Activated gamma-delta T cell treated with anti-CD3 and anti-CD28 coated beads, Interleukin-2, amount 50 U/mL, for 16 hours (primary cell): ENCODE results near the gene RRH.
A peak's percentile ranks its signal among the peaks of the same experiment; 100 is the strongest.
"Not testable (repeated sequence)": the region's sequence is repeated elsewhere in the genome, so short reads cannot be mapped to it uniquely, and the experiment has no call there.

Experiments used
- DNase-seq: peaks from one replicate; pipeline ENCODE4 v3.0.0-alpha.2; 2020; ENCODE audit warnings: low read depth

Gene RRH

GRCh38 chr4:109827672-109828071, at the start of gene RRH:
Gene RRH (plus strand): TSS chr4:109827972. CDS start chr4:109828028, 56 bp downstream.
- DNase-seq, result no peak

GRCh38 chr4:109782092-109782491, 45.7 kb upstream of the RRH start:
- DNase-seq, result not testable (repeated sequence)

GRCh38 chr4:109786846-109787245, 40.9 kb upstream of the RRH start:
- no peak for DNase-seq

- no peak for DNase-seq
Observed at GRCh38 chr4:109787807-109788206, 40.0 kb upstream of the RRH start.

- no peak for DNase-seq
Observed at GRCh38 chr4:109795059-109795458, 32.7 kb upstream of the RRH start.

GRCh38 chr4:109798866-109799265, 28.9 kb upstream of the RRH start:
- DNase-seq, result no peak

GRCh38 chr4:109801099-109801789, 26.5 kb upstream of the RRH start:
- no peak for DNase-seq

- DNase-seq, result no peak
Observed at GRCh38 chr4:109801895-109802319, 25.9 kb upstream of the RRH start, which contains the start of gene CFI. Gene CFI (minus strand): TSS chr4:109801999. CDS start chr4:109801971, 28 bp downstream.

GRCh38 chr4:109803924-109804571, 23.7 kb upstream of the RRH start:
- DNase-seq, result no peak

- no peak for DNase-seq
Observed at GRCh38 chr4:109809655-109810054, 18.1 kb upstream of the RRH start.

- no peak for DNase-seq
Observed at GRCh38 chr4:109810552-109811387, 17.0 kb upstream of the RRH start.

- DNase-seq, result no peak
Observed at GRCh38 chr4:109811707-109812106, 16.1 kb upstream of the RRH start.

- peak; percentile 76 for DNase-seq
Observed at GRCh38 chr4:109815151-109816081, 12.4 kb upstream of the RRH start, which contains the start of gene GAR1. Gene GAR1 (plus strand): TSS chr4:109815762. CDS start chr4:109816165, 403 bp downstream.

GRCh38 chr4:109816082-109816442, 11.7 kb upstream of the RRH start:
- DNase-seq, result peak; percentile 16

- no peak for DNase-seq
Observed at GRCh38 chr4:109816894-109817293, 10.9 kb upstream of the RRH start.

- DNase-seq, result no peak
Observed at GRCh38 chr4:109818268-109818667, 9.5 kb upstream of the RRH start.

GRCh38 chr4:109820563-109820962, 7.2 kb upstream of the RRH start:
- DNase-seq, result no peak

GRCh38 chr4:109821185-109821584, 6.6 kb upstream of the RRH start:
- DNase-seq, result no peak

- DNase-seq, result no peak
Observed at GRCh38 chr4:109826719-109827118, 1.1 kb upstream of the RRH start.

- no peak for DNase-seq
Observed at GRCh38 chr4:109833756-109834155, 6.0 kb downstream of the RRH start.

GRCh38 chr4:109836985-109837384, 9.2 kb downstream of the RRH start:
- no peak for DNase-seq
